ENCODE measurements around the gene ZBTB16. TPM values are rescaled to one million over a fixed set of nuclear protein-coding genes. Genes with fewer than 3 reads are reported as not detected.

The ZBTB16 gene
- total and polyA plus RNA-seq, 4 donors, result 8.9 to 140 (median 34.5) TPM

DNA sequence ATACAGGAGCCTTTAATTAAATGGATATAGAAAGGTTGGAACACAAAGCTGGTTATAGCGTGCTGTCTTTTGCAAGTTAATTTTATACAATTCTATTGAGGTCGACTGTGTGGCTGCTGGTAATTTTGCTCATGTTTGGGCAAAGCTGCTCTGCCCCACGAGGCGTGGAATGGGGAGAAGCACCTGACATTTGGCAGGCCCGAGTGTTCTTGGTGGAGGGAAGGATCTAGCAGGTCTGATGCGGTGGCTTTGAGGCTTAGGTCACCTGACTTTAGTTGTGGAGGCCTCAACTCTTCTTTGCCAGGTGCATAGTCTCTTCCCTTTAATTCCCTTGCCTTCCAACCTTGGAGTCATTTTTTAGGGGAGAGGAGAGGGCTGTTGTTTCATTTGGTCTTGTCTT lies 97.3 kb downstream of the ZBTB16 start:
- Histone ChIP-seq H3K9ac (ENCODE audit: low read depth in 1 of 2, low read length in 2 of 2) (no peak overlapping the region), H3K27ac (ENCODE audit: low read depth in 1 of 2, low read length in 2 of 2) (peak overlapping the region; percentile 29 to 91), H3K27me3 (ENCODE audit: control insufficient read depth in 4 of 4, insufficient read depth in 4 of 4, low read length in 3 of 4) (no peaks in the 10 kb centered on the region), H3K9me3 (ENCODE audit: control insufficient read depth in 4 of 4, low read length in 3 of 4) (no peaks in the 10 kb centered on the region), H3K36me3 (ENCODE audit: control insufficient read depth in 4 of 4, insufficient read depth in 3 of 4, low read depth in 1 of 4, low read length in 3 of 4) (peaks cover 0 to 7% (median 4%) of the 10 kb centered on the region in 4 donors), H3K4me1 (ENCODE audit: control insufficient read depth in 4 of 4, insufficient read depth in 4 of 4, low read length in 3 of 4) (peaks cover 42 to 96% (median 77%) of the 10 kb centered on the region in 4 donors), H3K4me3 (ENCODE audit: low read depth in 1 of 3, low read length in 3 of 3) (no peak overlapping the region)
- WGBS, result 92% methylated on average over 6 of the region's 6 CpGs
- no peak for TF ChIP-seq TAF1 (conservative IDR thresholded peaks at IDR 0.05)
- TF ChIP-seq RXRA (IDR thresholded peaks at IDR 0.05), result no peak
- TF ChIP-seq NR2F2 (IDR thresholded peaks at IDR 0.05), result no peak
- TF ChIP-seq JUND (IDR thresholded peaks at IDR 0.05), result no peak
- no peak for TF ChIP-seq HNF4G (IDR thresholded peaks at IDR 0.05)
- TF ChIP-seq YY1 (IDR thresholded peaks at IDR 0.05), result no peak
- no peak for TF ChIP-seq HNF4A (conservative IDR thresholded peaks at IDR 0.05)
- TF ChIP-seq FOXA1 (IDR thresholded peaks at IDR 0.05), result no peak
- DNase-seq (ENCODE audit: low spot score), result no peak

DNA sequence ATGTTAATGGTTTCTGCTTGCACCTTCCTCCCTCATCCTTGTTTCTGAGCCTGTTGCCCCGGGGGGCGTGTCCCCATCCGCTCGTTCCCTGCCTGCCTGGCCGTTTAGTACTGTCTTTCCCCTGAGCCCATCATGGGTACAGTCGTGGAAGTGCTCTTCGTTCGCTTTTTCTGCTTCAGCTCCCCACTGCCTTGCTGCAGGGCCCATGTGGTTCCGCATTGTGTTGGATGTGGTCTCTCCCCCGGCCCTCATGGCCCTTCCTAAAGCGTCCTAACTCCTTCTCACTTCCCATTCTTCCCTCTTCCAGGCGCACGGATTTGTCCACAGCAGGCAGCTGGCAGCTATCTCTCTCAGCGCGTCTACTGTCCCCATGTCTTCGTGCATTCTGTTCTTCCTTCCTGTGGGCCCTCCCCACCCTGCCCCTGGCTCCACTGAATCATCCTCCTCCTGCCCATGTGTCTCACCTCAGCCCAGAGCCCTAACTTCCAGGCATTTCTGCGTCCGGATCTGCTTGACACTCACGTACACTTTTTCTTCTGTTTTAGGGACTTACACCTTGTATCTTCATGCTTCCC lies 98.1 kb downstream of the ZBTB16 start:
- Histone ChIP-seq H3K4me1 (ENCODE audit: control insufficient read depth in 4 of 4, insufficient read depth in 4 of 4, low read length in 3 of 4) (peaks cover 43 to 96% (median 77%) of the 10 kb centered on the region in 4 donors), H3K4me3 (ENCODE audit: low read depth in 1 of 3, low read length in 3 of 3) (no peak overlapping the region), H3K9me3 (ENCODE audit: control insufficient read depth in 4 of 4, low read length in 3 of 4) (no peaks in the 10 kb centered on the region), H3K9ac (ENCODE audit: low read depth in 1 of 2, low read length in 2 of 2) (no peak overlapping the region), H3K27me3 (ENCODE audit: control insufficient read depth in 4 of 4, insufficient read depth in 4 of 4, low read length in 3 of 4) (no peaks in the 10 kb centered on the region), H3K27ac (ENCODE audit: low read depth in 1 of 2, low read length in 2 of 2) (peak overlapping the region in 1 of 2 donors; percentile 85), H3K36me3 (ENCODE audit: control insufficient read depth in 4 of 4, insufficient read depth in 3 of 4, low read depth in 1 of 4, low read length in 3 of 4) (peaks cover 0 to 7% (median 4%) of the 10 kb centered on the region in 4 donors)
- TF ChIP-seq TAF1 (conservative IDR thresholded peaks at IDR 0.05) (no peak), YY1 (IDR thresholded peaks at IDR 0.05) (no peak), RAD21 (IDR thresholded peaks at IDR 0.05) (no peak), HNF4A (conservative IDR thresholded peaks at IDR 0.05) (no peak), SP1 (IDR thresholded peaks at IDR 0.05) (no peak), FOXA2 (IDR thresholded peaks at IDR 0.05) (no peak), FOXA1 (IDR thresholded peaks at IDR 0.05) (no peak), EGR1 (IDR thresholded peaks at IDR 0.05; ENCODE audit: low read depth in 2 of 2) (no peak), HNF4G (IDR thresholded peaks at IDR 0.05) (no peak), GABPA (IDR thresholded peaks at IDR 0.05 in 1 of 2, conservative IDR thresholded peaks at IDR 0.05 in 1 of 2) (no peak), JUND (IDR thresholded peaks at IDR 0.05) (no peak)
- TF ChIP-seq, protein P1, sequence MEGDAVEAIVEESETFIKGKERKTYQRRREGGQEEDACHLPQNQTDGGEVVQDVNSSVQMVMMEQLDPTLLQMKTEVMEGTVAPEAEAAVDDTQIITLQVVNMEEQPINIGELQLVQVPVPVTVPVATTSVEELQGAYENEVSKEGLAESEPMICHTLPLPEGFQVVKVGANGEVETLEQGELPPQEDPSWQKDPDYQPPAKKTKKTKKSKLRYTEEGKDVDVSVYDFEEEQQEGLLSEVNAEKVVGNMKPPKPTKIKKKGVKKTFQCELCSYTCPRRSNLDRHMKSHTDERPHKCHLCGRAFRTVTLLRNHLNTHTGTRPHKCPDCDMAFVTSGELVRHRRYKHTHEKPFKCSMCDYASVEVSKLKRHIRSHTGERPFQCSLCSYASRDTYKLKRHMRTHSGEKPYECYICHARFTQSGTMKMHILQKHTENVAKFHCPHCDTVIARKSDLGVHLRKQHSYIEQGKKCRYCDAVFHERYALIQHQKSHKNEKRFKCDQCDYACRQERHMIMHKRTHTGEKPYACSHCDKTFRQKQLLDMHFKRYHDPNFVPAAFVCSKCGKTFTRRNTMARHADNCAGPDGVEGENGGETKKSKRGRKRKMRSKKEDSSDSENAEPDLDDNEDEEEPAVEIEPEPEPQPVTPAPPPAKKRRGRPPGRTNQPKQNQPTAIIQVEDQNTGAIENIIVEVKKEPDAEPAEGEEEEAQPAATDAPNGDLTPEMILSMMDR (IDR thresholded peaks at IDR 0.05; ENCODE audit: low read depth, low read length, missing input control), result no peak
- TF ChIP-seq, protein P2, sequence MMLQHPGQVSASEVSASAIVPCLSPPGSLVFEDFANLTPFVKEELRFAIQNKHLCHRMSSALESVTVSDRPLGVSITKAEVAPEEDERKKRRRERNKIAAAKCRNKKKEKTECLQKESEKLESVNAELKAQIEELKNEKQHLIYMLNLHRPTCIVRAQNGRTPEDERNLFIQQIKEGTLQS (IDR thresholded peaks at IDR 0.05), result no peak
- TF ChIP-seq, protein P3, sequence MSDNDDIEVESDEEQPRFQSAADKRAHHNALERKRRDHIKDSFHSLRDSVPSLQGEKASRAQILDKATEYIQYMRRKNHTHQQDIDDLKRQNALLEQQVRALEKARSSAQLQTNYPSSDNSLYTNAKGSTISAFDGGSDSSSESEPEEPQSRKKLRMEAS (IDR thresholded peaks at IDR 0.05), result no peak
- TF ChIP-seq, protein P4, sequence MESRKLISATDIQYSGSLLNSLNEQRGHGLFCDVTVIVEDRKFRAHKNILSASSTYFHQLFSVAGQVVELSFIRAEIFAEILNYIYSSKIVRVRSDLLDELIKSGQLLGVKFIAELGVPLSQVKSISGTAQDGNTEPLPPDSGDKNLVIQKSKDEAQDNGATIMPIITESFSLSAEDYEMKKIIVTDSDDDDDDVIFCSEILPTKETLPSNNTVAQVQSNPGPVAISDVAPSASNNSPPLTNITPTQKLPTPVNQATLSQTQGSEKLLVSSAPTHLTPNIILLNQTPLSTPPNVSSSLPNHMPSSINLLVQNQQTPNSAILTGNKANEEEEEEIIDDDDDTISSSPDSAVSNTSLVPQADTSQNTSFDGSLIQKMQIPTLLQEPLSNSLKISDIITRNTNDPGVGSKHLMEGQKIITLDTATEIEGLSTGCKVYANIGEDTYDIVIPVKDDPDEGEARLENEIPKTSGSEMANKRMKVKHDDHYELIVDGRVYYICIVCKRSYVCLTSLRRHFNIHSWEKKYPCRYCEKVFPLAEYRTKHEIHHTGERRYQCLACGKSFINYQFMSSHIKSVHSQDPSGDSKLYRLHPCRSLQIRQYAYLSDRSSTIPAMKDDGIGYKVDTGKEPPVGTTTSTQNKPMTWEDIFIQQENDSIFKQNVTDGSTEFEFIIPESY (IDR thresholded peaks at IDR 0.05), result no peak
- WGBS, result 85% methylated on average over 19 of the region's 19 CpGs
- DNase-seq (ENCODE audit: low spot score), result no peak

Data from liver (tissue), 9 donors.